GM13976 (cell line): ENCODE measurements around the gene RP2.
A peak's percentile ranks its signal among the peaks of the same experiment; 100 is the strongest.

Experiments
- DNase-seq: peaks from one replicate; pipeline ENCODE4 v3.0.0; 2012; ENCODE audit warnings: low spot score
- in situ Hi-C: fragments of 300-500 bp; cut with MboI; formaldehyde crosslinking; loops from one replicate; pipeline ENCODE4 v1.12.0; 2022; ENCODE audit warnings: low sequenced_read_pairs, mixed read lengths, inconsistent platforms; ENCODE audit not compliant: unreplicated experiment
- TF ChIP-seq, protein P1 (sequence below): IDR thresholded peaks from 2 replicates; pipeline ENCODE4 v1.5.1; 2012; ENCODE audit warnings: borderline replicate concordance, mild to moderate bottlenecking; ENCODE audit not compliant: insufficient read depth; ENCODE audit errors: extremely low read depth, missing control alignments, control extremely low read depth

Gene RP2

GRCh38 chrX:46836701-46837557 is at the start of gene RP2:
TSS of gene RP2 (plus strand) at chrX:46837043. CDS start at chrX:46837101, 58 bp downstream.
- TF ChIP-seq, protein P1, sequence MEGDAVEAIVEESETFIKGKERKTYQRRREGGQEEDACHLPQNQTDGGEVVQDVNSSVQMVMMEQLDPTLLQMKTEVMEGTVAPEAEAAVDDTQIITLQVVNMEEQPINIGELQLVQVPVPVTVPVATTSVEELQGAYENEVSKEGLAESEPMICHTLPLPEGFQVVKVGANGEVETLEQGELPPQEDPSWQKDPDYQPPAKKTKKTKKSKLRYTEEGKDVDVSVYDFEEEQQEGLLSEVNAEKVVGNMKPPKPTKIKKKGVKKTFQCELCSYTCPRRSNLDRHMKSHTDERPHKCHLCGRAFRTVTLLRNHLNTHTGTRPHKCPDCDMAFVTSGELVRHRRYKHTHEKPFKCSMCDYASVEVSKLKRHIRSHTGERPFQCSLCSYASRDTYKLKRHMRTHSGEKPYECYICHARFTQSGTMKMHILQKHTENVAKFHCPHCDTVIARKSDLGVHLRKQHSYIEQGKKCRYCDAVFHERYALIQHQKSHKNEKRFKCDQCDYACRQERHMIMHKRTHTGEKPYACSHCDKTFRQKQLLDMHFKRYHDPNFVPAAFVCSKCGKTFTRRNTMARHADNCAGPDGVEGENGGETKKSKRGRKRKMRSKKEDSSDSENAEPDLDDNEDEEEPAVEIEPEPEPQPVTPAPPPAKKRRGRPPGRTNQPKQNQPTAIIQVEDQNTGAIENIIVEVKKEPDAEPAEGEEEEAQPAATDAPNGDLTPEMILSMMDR, result peak; percentile 10
- peak; percentile 87 for DNase-seq
- in situ Hi-C loops, result no loop called here

DNA sequence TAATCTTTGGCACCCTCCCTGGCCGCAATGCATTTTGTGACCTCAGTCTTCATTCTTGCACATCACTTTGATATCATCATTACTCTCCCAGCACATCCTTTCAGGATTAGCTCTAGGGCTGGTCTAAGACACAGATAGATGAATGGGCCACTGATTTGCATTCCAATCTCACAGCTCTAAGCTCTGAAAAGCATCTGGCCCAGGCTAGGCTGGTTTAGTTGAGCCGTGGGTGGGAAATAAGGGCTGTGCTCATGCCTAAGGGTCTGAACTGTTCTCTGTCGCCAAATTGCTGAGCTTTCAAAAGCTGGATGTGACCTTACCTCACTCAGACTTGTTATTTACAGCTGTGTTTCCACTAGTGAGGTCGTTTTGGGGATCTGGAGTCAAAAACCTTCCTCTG is 47.9 kb upstream of the RP2 start:
- no peak for DNase-seq
- TF ChIP-seq, protein P1, result no peak
- in situ Hi-C loops, result no loop called here

- in situ Hi-C loops, result loop anchor here (10.0 kb wide), 1 partner anchor 237 kb away; no protein-coding TSS in a partner anchor
- peak; percentile 41 for DNase-seq
- TF ChIP-seq, protein P1, result no peak
Measured at GRCh38 chrX:46791927-46792809, 44.7 kb upstream of the RP2 start.

- TF ChIP-seq, protein P1, result no peak
- in situ Hi-C loops, result loop anchor here (10.0 kb wide), 1 partner anchor 238 kb away; no protein-coding TSS in a partner anchor
- no peak for DNase-seq
Measured at GRCh38 chrX:46792810-46793188, 44.0 kb upstream of the RP2 start.

- no peak for DNase-seq
- TF ChIP-seq, protein P1, result no peak
- in situ Hi-C loops, result loop anchor here (10.0 kb wide), 1 partner anchor 239 kb away; no protein-coding TSS in a partner anchor
Measured at GRCh38 chrX:46793386-46794143, 43.3 kb upstream of the RP2 start.
